GM03348 (cell line): Measurements from ENCODE around the gene HAUS5.

Source experiments
- DNase-seq: peaks from one replicate; pipeline ENCODE4 v3.0.0; 2012; ENCODE audit warnings: low spot score

Gene HAUS5

DNA sequence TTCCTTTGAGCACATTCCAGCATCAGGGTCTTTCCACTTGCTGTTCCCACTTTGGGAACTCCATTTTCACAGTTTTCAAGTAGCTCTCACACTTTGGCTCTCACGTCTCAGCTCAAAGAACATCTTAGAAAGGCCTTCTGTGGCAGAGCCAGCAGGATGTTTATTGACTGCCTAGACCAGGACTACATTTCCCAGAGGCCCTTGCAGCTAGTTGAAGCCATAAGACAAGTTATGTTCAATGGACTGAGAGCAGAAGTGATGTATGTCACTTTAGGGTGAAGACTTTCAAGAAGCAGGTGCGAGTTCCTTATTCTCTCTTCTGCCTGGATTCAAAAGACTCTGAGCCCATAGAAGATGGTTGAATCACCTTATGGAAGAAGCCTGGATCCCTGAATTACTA is 4.3 kb upstream of the HAUS5 start:
- no peak for DNase-seq

DNA sequence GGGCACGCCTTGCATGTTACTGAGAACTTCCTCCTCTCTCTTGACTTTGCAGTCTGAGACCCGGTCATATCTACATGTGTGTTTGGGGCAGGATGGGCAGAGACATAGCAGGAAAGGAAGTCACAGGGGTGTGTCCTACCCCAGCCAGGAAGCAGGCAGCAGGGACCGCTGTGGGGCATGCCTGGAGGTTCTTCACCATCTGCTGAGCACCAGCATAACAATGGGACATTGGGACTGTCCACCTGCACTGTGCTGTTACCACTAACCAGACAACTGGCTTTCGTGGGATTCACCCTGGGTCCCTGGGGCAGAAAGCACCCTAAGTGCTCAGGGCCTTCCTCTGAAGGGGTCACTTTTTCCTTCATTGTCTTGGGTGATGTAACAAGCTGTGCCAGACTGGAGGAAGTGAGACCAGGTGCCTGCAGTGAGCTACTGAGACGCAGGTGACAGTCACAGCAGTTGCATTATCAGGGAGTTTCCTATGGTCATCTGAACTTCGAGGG is 2.6 kb upstream of the HAUS5 start:
- no peak for DNase-seq

DNA sequence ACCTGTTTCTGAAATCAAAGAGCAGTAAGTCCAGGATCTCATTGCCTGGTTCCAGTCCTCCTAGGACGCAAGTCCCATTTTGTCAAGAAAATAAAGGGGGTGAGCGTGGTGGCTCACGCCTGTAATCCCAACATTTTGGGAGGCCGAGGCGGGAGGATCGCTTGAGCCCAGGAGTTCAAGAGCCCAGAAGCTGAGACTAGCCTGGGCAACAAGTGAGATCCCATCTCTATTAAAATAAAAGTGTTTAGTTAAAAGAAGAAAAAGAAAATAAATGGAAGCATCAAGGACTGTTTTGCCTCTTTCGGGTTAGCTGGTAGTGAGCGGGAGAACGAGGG is 344 bp upstream of the HAUS5 start:
- DNase-seq, result no peak

DNA sequence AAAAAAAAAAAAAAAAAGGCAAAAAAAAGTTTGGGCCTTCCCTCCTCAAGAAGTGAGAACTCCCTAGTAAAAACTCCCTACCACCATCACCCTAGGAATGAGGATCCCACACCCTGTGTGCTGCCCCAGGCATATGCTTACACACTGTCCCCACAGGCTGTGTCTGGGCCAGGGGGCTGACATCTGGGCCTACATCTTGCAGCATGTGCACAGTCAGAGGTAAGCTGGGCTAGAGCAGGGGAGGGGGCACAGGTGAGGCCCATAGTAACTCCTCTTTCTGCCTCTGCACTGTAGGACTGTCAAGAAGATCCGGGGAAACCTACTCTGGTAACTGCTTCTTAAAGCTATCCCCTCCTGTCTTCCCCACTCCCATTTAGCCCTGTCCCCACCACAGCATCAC is 1.0 kb downstream of the HAUS5 start:
- no peak for DNase-seq

DNA sequence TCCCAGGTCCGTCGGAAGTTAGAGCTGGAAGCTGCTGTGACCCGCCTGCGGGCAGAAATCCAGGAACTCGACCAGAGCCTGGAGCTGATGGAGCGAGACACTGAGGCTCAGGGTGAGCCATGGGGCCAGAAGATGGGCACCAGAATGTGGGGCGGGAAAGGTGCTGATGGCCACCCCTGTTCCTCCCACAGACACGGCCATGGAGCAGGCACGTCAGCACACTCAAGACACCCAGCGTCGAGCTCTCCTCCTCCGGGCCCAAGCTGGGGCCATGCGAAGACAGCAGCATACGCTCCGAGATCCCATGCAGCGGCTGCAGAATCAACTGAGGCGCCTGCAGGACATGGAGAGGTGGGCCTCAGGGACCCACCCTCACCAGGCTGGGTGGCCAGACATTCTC is 2.5 kb downstream of the HAUS5 start:
- no peak for DNase-seq

DNA sequence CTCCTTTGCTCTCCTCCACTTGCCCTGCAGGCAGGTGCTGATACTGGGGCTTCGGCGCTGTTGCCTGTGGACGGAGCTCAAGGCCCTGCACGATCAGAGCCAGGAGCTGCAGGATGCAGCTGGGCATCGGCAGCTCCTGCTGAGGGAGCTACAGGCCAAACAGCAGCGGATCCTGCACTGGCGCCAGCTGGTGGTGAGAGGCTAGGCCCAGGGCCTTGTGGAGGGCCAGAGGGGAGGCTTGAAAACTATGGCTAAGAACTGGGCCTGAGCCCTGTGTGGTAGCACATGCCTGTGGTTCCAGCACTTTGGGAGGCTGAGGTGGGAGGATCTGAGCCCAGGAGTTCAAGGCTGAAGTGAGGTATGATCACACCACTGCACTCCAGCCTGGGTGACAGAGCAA is 6.3 kb downstream of the HAUS5 start:
- DNase-seq, result no peak

DNA sequence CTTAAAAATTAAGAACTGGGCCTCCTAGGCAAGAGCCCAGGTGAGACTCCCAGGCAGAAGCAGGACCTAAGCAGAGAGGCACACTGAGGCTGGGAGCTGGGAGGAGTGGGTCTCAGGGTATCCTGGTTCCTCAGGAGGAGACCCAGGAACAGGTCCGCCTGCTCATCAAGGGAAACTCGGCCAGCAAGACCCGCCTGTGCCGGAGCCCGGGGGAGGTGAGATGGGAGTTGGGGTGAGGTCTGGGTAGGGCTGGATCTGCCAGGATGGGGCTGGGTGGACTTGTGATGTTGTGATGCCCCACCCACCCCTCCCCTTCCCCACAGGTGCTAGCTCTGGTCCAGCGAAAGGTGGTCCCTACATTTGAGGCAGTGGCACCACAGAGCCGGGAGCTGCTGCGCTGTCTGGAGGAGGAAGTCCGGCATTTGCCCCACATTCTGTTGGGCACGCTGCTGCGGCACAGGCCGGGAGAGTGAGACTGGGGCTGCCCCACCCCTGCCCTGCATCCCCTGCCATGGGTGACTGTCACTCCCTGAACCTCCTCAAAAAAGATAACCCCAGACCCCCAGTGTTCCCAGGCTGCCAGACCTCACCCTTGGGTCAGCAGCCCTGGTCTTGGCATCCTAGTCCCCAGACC is 6.9 kb downstream of the HAUS5 start:
- no peak for DNase-seq

DNA sequence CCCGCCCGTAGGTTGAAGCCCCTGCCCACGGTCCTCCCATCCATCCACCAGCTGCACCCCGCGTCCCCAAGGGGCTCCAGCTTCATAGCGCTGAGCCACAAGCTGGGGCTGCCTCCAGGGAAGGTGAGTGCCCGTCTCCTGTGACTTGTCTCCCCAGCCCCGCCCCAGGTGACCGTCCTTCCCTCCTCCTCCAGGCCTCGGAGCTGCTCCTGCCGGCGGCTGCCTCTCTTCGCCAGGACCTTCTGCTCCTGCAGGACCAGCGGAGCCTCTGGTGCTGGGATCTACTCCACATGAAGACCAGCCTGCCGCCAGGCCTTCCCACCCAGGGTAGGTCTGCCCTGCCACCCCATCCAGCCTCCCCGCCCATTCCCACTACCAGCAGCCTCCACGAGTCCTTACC is 7.5 kb downstream of the HAUS5 start:
- no peak for DNase-seq

DNA sequence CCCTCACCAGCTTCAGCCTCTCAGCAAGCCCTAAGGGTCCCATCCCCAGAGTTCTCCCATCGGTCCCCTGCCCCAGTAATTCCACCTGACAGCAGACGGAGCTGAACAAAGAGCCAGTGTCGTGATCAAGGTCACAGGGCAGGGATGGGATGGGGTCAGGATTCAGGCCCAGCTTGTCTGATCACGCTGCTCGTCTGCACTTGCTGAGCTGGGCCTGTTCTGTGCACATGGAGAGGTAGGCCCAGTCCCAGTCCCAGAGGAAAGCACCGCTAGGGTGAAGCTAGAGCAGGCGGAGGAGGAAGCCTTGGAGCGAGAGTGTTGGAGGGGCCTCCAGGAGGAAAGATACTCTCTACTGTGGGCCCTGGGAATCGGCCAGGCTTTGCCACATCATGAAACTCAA is 9.2 kb downstream of the HAUS5 start:
- no peak for DNase-seq

DNA sequence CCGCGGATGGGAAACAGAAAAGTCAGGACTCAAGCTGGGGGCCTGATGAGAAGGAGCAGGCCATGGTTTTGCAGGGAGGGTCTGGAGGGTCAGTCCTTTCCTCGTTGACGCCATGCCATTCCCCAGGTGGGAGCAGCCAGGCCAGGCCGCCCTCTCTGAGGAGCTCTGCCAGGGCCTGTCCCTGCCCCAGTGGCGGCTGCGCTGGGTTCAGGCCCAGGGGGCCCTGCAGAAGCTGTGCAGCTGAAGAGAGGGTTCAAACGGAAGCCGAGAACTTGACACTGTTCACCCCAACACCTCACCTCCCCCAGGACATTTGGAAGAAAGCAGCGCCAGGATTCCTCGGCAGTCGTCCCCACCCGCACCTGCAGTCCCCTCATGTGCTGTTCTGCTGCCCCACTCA is 10.2 kb downstream of the HAUS5 start:
- DNase-seq, result no peak

DNA sequence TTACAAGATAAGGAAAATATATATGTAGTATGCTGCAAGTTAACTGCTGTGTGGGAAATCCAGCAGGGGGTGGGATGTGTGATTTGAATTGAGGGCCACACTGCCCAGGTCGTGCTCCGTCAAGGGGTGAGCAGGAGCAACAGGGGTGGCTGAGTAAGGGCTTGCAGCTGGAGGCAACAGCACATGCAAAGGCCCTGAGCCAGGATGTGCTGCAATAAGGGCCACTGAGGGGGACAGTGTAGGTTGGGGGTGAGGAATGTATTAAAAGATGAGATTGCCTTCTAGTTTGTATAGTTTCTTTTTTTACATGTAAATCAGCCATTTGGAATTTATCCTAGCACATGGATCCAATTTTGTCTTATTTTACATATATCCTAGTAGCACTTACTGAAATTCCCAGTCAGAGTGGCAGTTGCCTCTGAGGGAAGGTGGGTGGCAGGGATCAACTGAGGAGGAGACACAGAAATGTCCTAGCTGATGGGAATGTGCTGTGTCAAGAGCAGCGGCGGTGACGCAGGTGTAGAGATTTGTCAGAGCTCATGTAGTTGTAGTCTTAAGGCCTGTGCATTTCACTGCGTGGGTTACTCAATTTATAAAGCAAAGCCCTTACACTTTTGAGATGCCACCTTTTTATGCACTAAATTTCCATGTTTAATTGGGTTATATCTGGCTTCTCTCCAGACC is 10.9 kb downstream of the HAUS5 start:
- no peak for DNase-seq

DNA sequence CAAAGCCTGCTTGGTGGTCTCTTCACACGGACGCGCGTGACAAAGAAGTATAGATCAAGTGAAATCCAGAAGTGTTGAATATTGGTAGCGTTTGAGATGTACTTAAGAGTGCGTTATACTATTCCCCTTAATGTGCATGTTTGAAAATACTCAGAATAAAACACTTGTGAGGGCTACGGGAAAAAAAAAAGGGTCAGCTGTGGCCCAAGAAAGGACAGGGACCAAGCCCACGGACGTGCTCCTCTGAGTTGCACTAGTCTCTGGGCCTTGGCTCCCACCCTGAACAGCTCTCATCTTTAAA is 15.7 kb downstream of the HAUS5 start:
- no peak for DNase-seq

DNA sequence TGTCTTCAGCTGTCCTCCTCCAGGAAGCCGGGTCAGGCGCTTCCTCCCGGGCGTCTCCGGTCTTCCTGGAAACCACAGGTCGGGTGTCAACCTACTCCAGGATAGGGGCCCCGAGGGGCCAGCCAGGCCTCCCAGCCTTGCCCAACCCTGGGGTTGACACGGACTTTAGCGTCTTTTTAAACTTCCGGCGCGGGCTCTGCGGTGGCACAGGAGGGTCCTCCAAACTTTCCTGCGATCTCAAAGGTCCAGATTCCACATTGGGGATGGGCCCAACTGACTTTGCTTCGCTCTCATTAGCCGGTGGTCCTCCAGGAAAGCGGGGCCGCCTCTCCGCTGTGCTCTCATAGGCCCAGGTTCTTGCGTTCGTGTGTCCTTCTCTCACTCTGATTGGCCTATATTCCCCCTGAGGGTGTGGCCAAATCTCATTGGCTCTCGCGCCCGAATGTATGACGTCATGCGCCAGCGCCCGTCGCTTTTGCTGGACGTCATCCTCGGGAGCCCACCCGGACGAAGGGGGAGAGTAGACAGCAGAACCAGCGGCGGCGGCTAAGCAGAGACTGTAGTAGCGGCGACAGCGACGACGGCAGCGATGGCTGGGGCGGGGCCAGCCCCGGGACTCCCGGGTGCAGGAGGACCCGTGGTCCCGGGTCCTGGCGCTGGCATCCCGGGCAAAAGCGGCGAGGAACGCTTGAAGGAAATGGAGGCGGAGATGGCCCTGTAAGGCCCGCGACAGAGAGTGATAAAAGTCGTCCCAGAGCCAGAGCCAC is 16.2 kb downstream of the HAUS5 start, which contains the start of gene RBM42:
Gene RBM42 (plus strand): TSS at position 472 of the 767 bp plus-strand sequence. CDS start 118 bp downstream, at position 590.
- DNase-seq, result peak; percentile 99

DNA sequence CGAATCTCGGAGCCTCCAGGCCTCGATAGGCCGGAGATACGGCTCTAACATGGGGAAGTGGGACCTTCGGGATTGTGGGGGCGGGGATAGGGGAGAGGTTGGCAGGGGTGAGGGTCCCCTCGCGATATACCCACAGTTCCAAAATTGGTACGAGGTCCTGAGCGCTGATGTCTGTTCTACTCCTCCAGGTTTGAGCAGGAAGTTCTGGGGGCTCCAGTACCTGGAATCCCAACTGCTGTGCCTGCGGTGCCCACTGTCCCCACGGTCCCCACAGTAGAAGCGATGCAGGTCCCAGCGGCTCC is 16.7 kb downstream of the HAUS5 start:
- DNase-seq, result no peak

DNA sequence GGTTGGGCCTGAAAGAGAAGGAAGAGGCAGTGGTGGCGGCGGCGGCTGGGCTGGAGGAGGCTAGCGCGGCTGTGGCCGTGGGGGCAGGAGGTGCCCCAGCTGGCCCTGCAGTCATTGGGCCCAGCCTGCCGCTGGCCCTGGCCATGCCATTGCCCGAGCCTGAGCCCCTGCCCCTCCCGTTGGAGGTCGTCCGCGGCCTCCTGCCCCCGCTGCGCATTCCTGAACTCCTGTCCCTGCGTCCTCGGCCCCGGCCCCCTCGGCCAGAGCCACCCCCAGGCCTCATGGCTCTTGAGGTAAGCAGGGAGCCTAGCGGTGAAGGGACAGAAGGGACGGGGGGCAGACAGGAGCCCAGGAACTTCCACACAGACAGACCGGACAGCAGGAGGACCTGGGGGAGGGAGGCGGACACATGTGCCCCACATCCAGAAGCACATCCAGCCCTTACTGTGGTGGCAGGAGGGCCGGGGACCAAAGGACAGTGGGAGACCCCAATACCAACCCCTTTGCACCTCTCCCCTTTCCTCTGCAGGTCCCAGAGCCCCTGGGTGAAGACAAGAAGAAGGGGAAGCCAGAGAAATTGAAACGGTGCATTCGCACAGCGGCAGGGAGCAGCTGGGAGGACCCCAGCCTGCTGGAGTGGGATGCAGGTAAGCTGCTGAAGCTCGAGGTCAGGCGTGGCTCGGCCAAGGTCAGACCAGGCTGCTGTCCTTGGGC is 21.3 kb downstream of the HAUS5 start:
- DNase-seq, result no peak

DNA sequence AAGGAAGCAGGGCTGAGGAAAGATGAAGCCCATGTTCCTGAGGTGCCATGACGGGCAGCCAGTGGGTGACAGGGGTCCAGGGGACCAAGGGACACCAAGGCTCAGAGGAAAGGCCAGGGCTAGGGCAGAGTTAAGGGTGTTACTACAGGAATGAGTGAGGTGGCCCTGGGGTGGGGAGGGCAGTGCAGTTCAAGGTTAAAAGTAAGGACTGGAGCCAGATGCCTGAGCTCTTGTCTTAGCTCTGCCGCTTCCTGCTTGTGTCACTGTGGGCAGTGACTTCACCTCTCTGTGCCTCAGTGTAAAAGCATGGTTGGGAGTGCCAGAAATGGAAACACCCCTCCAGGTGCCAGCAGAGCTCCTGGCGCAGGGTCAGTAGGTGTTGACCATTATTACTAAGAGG is 24.1 kb downstream of the HAUS5 start:
- DNase-seq, result no peak

DNA sequence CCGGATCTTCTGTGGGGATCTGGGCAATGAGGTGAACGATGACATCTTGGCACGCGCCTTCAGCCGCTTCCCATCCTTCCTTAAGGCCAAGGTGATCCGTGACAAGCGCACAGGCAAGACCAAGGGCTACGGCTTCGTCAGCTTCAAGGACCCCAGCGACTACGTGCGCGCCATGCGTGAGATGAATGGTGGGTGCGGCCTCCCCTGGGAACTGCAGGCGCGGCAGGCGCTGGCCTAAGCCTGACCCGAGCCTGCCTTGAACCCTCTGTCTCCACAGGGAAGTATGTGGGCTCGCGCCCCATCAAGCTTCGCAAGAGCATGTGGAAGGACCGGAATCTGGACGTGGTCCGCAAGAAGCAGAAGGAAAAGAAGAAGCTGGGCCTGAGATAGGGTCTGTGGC is 24.6 kb downstream of the HAUS5 start:
- DNase-seq, result no peak

DNA sequence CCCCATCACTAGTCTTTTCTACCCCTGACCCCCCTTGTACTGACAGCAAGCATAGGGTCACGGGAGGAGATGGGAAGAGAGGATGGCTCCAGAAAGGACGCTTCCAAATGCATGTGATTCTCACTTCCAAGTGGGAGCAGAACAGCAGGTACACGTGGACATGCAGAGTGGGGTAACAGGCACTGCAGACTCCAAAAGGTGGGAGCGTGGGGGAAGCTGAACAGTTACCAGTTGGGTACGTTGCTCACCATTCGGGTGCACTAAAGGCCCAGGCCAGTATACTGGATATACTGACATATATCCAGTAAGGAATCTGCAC is 26.7 kb downstream of the HAUS5 start:
- DNase-seq, result no peak

DNA sequence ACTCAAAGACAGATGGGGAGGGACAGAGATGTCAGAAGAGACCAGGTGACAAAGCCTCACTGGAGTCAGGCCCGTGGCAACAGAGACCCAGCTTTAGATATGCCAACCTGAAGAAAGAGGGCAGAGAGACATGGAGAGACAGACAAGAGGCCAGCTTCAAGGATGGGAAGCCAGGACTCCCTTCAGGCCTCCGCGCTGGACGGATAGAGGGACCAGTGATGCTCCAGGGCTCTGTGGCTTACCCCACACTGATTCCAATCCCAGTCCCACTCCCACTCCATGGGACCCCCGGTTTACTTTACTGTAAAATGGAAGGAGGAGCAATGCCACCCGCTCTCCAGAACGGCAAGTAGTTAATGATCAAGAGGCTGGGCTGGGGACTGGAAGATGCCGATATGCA is 27.3 kb downstream of the HAUS5 start:
- no peak for DNase-seq

DNA sequence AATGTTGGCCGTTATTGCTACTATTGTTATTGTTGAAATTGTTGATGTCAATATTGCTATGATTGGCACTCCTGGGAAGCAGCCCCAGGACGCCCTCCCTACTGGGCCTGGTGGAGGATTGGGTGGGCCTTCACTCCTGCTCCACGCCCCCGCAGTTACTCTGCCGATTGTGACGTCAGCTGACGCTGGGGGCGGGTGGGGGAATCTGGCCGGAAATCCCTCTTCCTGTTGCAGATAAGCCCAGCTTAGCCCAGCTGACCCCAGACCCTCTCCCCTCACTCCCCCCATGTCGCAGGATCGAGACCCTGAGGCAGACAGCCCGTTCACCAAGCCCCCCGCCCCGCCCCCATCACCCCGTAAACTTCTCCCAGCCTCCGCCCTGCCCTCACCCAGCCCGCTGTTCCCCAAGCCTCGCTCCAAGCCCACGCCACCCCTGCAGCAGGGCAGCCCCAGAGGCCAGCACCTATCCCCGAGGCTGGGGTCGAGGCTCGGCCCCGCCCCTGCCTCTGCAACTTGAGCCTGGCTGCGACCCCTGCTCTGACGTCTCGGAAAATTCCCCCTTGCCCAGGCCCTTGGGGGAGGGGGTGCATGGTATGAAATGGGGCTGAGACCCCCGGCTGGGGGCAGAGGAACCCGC is 29.1 kb downstream of the HAUS5 start, which contains the start of gene ETV2:
Gene ETV2 (plus strand): TSS at position 231 of the 637 bp plus-strand sequence. CDS start 716 bp downstream, outside the sequence.
- DNase-seq, result no peak

DNA sequence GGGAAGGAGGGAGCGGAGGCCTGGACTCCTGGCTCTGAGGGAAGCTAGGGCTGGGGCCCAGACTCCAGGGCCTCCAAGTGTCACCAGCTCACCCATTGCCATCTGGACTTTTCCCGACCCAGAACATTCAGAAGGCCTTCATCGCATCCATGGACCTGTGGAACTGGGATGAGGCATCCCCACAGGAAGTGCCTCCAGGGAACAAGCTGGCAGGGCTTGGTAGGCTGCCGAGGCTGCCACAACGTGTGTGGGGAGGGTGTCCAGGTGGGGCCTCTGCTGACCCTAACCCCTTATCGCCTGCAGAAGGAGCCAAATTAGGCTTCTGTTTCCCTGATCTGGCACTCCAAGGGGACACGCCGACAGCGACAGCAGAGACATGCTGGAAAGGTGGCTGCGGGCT is 29.8 kb downstream of the HAUS5 start:
- no peak for DNase-seq

DNA sequence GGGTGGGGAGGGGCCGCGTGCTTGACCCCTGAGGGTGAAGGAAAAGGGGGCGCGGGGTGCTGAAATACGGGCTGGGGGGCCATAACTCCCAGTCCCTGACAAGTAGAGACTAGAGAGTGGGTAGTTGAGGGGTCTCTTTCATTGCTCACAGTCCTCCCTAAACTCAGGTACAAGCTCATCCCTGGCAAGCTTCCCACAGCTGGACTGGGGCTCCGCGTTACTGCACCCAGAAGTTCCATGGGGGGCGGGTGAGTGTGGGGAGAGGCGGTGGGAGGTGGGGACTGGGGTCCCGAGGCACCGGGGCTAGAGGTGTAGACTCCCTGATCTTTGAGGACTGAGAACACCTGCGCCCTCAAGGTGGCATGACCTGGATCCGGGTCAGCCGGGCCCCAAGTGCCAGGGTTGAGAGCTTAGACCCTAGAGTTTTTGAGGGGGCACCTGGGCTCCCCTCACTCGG is 30.3 kb downstream of the HAUS5 start:
- DNase-seq, result no peak
